ENCODE results near the gene ANKS1A. TPM values are rescaled to one million over a fixed set of nuclear protein-coding genes. Genes with fewer than 3 reads are reported as not detected.

Gene ANKS1A
- total and polyA plus RNA-seq, 7 experiments from 2014 or later: 2.1 to 14.8 (median 9.6) TPM

- ChIA-PET POLR2A (no interaction called here), CTCF (no interaction called here)
- no peak overlapping the region for H3K27ac ChIP-seq (ENCODE audit: low read depth, low read length)
- peaks cover 0 to 2% (median 0%) of the 10 kb centered on the region in 7 donors for H3K4me1 Mint-ChIP-seq
- H3K36me3 Mint-ChIP-seq: peaks cover 0 to 32% (median 2%) of the 10 kb centered on the region in 5 donors
- H3K27me3 ChIP-seq (ENCODE audit: control insufficient read depth in 2 of 2, insufficient read depth in 2 of 2, low read length in 2 of 2): no peaks in the 10 kb centered on the region
- H3K9me3 ChIP-seq (ENCODE audit: control insufficient read depth in 2 of 3, low read length in 3 of 3): no peaks in the 10 kb centered on the region
- ATAC-seq (no peak), DNase-seq (no peak)
- H3K4me3 Mint-ChIP-seq: no peak overlapping the region
- peaks cover 0 to 8% (median 0%) of the 10 kb centered on the region in 3 experiments for H3K36me3 ChIP-seq (ENCODE audit: control insufficient read depth in 2 of 3, insufficient read depth in 3 of 3, low read length in 3 of 3)
- H3K27me3 Mint-ChIP-seq: no peaks in the 10 kb centered on the region
- no peak overlapping the region for H3K27ac Mint-ChIP-seq
- intact Hi-C loops (cut with micrococcal nuclease): no loop called here
- H3K4me1 ChIP-seq (ENCODE audit: control insufficient read depth in 2 of 2, insufficient read depth in 2 of 2, low read length in 2 of 2): no peaks in the 10 kb centered on the region
- no peaks in the 10 kb centered on the region for H3K9me3 Mint-ChIP-seq
- H3K4me3 ChIP-seq (ENCODE audit: low read length): no peak overlapping the region
These were observed 136.5 kb downstream of the ANKS1A start for GRCh38 chr6:35025232-35026188.

- peaks cover 0 to under 1% (median 0%) of the 10 kb centered on the region in 3 experiments for H3K36me3 ChIP-seq (ENCODE audit: control insufficient read depth in 2 of 3, insufficient read depth in 3 of 3, low read length in 3 of 3)
- ATAC-seq (no peak), DNase-seq (no peak)
- Mint-ChIP-seq H3K4me1 (no peaks in the 10 kb centered on the region), H3K4me3 (no peak overlapping the region), H3K9me3 (no peaks in the 10 kb centered on the region), H3K27me3 (no peaks in the 10 kb centered on the region), H3K36me3 (peaks cover 0 to 41% (median 11%) of the 10 kb centered on the region in 5 donors), H3K27ac (peak overlapping the region in 1 of 9 donors; percentile 19)
- POLR2A ChIA-PET: no interaction called here
- no peaks in the 10 kb centered on the region for H3K4me1 ChIP-seq (ENCODE audit: control insufficient read depth in 2 of 2, insufficient read depth in 2 of 2, low read length in 2 of 2)
- intact Hi-C loops (cut with micrococcal nuclease): no loop called here
- no peaks in the 10 kb centered on the region for H3K27me3 ChIP-seq (ENCODE audit: control insufficient read depth in 2 of 2, insufficient read depth in 2 of 2, low read length in 2 of 2)
- H3K4me3 ChIP-seq (ENCODE audit: low read length): no peak overlapping the region
- CTCF ChIA-PET: no interaction called here
- H3K9me3 ChIP-seq (ENCODE audit: control insufficient read depth in 2 of 3, low read length in 3 of 3): no peaks in the 10 kb centered on the region
- no peak overlapping the region for H3K27ac ChIP-seq (ENCODE audit: low read depth, low read length)
These were observed 137.6 kb downstream of the ANKS1A start for GRCh38 chr6:35026434-35027222.

- Histone ChIP-seq H3K27me3 (ENCODE audit: control insufficient read depth in 2 of 2, insufficient read depth in 2 of 2, low read length in 2 of 2) (no peaks in the 10 kb centered on the region), H3K36me3 (ENCODE audit: control insufficient read depth in 2 of 3, insufficient read depth in 3 of 3, low read length in 3 of 3) (no peaks in the 10 kb centered on the region), H3K27ac (ENCODE audit: low read depth, low read length) (no peak overlapping the region), H3K4me3 (ENCODE audit: low read length) (no peak overlapping the region), H3K9me3 (ENCODE audit: control insufficient read depth in 2 of 3, low read length in 3 of 3) (no peaks in the 10 kb centered on the region), H3K4me1 (ENCODE audit: control insufficient read depth in 2 of 2, insufficient read depth in 2 of 2, low read length in 2 of 2) (no peaks in the 10 kb centered on the region)
- H3K27me3 Mint-ChIP-seq: no peaks in the 10 kb centered on the region
- H3K4me3 Mint-ChIP-seq: no peak overlapping the region
- intact Hi-C loops (cut with micrococcal nuclease): no loop called here
- ChIA-PET POLR2A (interaction anchor here (0.7 kb wide), 1 partner anchor 9 kb away, joined by 3 read pairs; no protein-coding TSS in a partner anchor), CTCF (no interaction called here)
- H3K36me3 Mint-ChIP-seq: peaks cover 0 to 43% (median 11%) of the 10 kb centered on the region in 5 donors
- no peaks in the 10 kb centered on the region for H3K9me3 Mint-ChIP-seq
- H3K4me1 Mint-ChIP-seq: no peaks in the 10 kb centered on the region
- DNase-seq: no peak
- H3K27ac Mint-ChIP-seq: no peak overlapping the region
- ATAC-seq: no peak
These were observed 138.8 kb downstream of the ANKS1A start for GRCh38 chr6:35027807-35028206.

- ChIA-PET CTCF (no interaction called here), POLR2A (no interaction called here)
- ATAC-seq: no peak
- Mint-ChIP-seq H3K36me3 (peaks cover 0 to 45% (median 11%) of the 10 kb centered on the region in 5 donors), H3K4me3 (no peak overlapping the region), H3K27ac (no peak overlapping the region), H3K4me1 (no peaks in the 10 kb centered on the region), H3K9me3 (no peaks in the 10 kb centered on the region), H3K27me3 (no peaks in the 10 kb centered on the region)
- no peaks in the 10 kb centered on the region for H3K27me3 ChIP-seq (ENCODE audit: control insufficient read depth in 2 of 2, insufficient read depth in 2 of 2, low read length in 2 of 2)
- no peaks in the 10 kb centered on the region for H3K36me3 ChIP-seq (ENCODE audit: control insufficient read depth in 2 of 3, insufficient read depth in 3 of 3, low read length in 3 of 3)
- no peak for DNase-seq
- H3K27ac ChIP-seq (ENCODE audit: low read depth, low read length): no peak overlapping the region
- H3K4me1 ChIP-seq (ENCODE audit: control insufficient read depth in 2 of 2, insufficient read depth in 2 of 2, low read length in 2 of 2): no peaks in the 10 kb centered on the region
- intact Hi-C loops (cut with micrococcal nuclease): no loop called here
- H3K4me3 ChIP-seq (ENCODE audit: low read length): no peak overlapping the region
- H3K9me3 ChIP-seq (ENCODE audit: control insufficient read depth in 2 of 3, low read length in 3 of 3): no peaks in the 10 kb centered on the region
These were observed 140.0 kb downstream of the ANKS1A start for GRCh38 chr6:35028781-35029769.

GRCh38 chr6:35030099-35030498 is 141.0 kb downstream of the ANKS1A start:
- ChIA-PET CTCF (no interaction called here), POLR2A (no interaction called here)
- no peak overlapping the region for H3K27ac Mint-ChIP-seq
- DNase-seq: no peak
- H3K4me1 Mint-ChIP-seq: peaks cover 0 to 4% (median 0%) of the 10 kb centered on the region in 7 donors
- Histone ChIP-seq H3K4me3 (ENCODE audit: low read length) (no peak overlapping the region), H3K4me1 (ENCODE audit: control insufficient read depth in 2 of 2, insufficient read depth in 2 of 2, low read length in 2 of 2) (no peaks in the 10 kb centered on the region), H3K9me3 (ENCODE audit: control insufficient read depth in 2 of 3, low read length in 3 of 3) (no peaks in the 10 kb centered on the region), H3K27ac (ENCODE audit: low read depth, low read length) (no peak overlapping the region), H3K27me3 (ENCODE audit: control insufficient read depth in 2 of 2, insufficient read depth in 2 of 2, low read length in 2 of 2) (no peaks in the 10 kb centered on the region), H3K36me3 (ENCODE audit: control insufficient read depth in 2 of 3, insufficient read depth in 3 of 3, low read length in 3 of 3) (no peaks in the 10 kb centered on the region)
- intact Hi-C loops (cut with micrococcal nuclease): no loop called here
- no peak for ATAC-seq
- peaks cover 0 to 42% (median 11%) of the 10 kb centered on the region in 5 donors for H3K36me3 Mint-ChIP-seq
- no peaks in the 10 kb centered on the region for H3K9me3 Mint-ChIP-seq
- no peak overlapping the region for H3K4me3 Mint-ChIP-seq
- H3K27me3 Mint-ChIP-seq: no peaks in the 10 kb centered on the region
